Left ventricle myocardium inferior (tissue), 1 donor: ENCODE results near the gene AUTS2. TPM values are rescaled to one million over a fixed set of nuclear protein-coding genes. Genes with fewer than 3 reads are reported as not detected.

Experiments used
- DNase-seq: peaks from one replicate; pipeline ENCODE4 v3.0.0-alpha.2; 2020
- H3K27ac ChIP-seq: fragments of 200-600 bp; replicated peaks from 2 replicates; pipeline ENCODE4 v1.8.0; 2021
- H3K27me3 ChIP-seq: fragments of 200-600 bp; 2 replicates; pipeline ENCODE4 v1.8.0; 2021; ENCODE audit warnings: low read depth
- H3K36me3 ChIP-seq: fragments of 200-600 bp; 2 replicates; pipeline ENCODE4 v1.8.0; 2021
- H3K4me1 ChIP-seq: fragments of 200-600 bp; 2 replicates; pipeline ENCODE4 v1.8.0; 2021
- H3K4me3 ChIP-seq: fragments of 200-600 bp; 2 replicates; pipeline ENCODE4 v1.8.0; 2021; ENCODE audit warnings: mild to moderate bottlenecking, moderate library complexity
- H3K9me3 ChIP-seq: fragments of 200-600 bp; replicated peaks from 2 replicates; pipeline ENCODE4 v1.8.0; 2021
- CTCF ChIP-seq: fragments of 200-600 bp; IDR thresholded peaks from 2 replicates; pipeline ENCODE4 v1.8.0; 2021; ENCODE audit warnings: antibody characterized with exemption, mild to moderate bottlenecking, borderline replicate concordance
- intact Hi-C: fragments of 100-400 bp; cut with micrococcal nuclease; formaldehyde crosslinking; loops from one replicate; pipeline ENCODE4 v1.11.0; 2022
- total RNA-seq: library from RNA; stranded (reverse); fragmentation: NEBNext Ultra II Directional; extraction: Animal tissue kit (Norgen Biotek cat#: 25700); gene quantifications from one replicate; pipeline ENCODE4 v1.2.1, GENCODE V29; 2021
- donor health status: DM: no; HTN: yes; CAD: no; lungs with severe emphysema.

Gene AUTS2
- total RNA-seq, 1 donor from 2014 or later: 10.5 TPM

GRCh38 chr7:70208236-70209063 is 610.2 kb downstream of the AUTS2 start:
- intact Hi-C loops: no loop called here
- no peak overlapping the region for H3K27ac ChIP-seq
- no peaks in the 10 kb centered on the region for H3K4me1 ChIP-seq
- no peaks in the 10 kb centered on the region for H3K36me3 ChIP-seq
- no peak for DNase-seq
- no peak overlapping the region for H3K4me3 ChIP-seq
- TF ChIP-seq CTCF: no peak
- H3K9me3 ChIP-seq: no peaks in the 10 kb centered on the region
- no peaks in the 10 kb centered on the region for H3K27me3 ChIP-seq

DNA sequence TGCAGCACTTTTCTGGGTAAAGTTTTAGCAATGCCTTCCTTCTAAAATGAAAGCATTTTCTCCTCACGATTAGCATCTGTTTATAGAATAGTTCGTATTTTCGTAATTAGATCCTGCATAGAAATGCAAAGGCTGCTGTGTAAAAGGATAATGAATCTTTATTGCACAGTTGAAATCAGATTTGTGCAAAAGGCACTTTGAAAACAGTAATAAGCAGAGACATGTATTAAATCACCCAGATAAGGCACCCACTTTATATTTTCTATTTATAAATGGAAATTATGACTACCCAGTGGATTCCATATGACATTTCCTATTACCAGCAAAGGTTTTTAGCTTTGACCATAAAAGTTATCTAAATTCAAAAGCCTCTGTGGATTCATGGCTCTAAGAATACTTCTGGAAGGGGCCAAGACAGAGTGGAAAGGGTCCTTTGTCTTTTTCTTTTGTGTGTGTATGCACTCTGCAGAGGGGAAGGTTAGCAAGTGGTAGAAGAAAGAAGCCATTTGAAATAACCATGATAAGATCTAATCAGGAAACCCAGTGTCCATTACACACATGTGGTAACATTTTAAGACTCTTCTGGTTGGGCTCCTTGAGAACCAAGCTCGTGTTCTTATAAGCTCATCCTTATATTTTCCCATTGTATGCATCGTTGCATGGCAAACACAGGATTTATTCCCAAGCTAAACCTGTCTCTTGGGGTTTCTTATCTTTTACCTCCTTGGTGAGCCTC is 612.1 kb downstream of the AUTS2 start:
- Histone ChIP-seq H3K27ac (no peak overlapping the region), H3K9me3 (no peaks in the 10 kb centered on the region), H3K27me3 (no peaks in the 10 kb centered on the region), H3K36me3 (no peaks in the 10 kb centered on the region), H3K4me3 (no peak overlapping the region), H3K4me1 (no peaks in the 10 kb centered on the region)
- TF ChIP-seq CTCF: no peak
- DNase-seq: no peak
- intact Hi-C loops: no loop called here

DNA sequence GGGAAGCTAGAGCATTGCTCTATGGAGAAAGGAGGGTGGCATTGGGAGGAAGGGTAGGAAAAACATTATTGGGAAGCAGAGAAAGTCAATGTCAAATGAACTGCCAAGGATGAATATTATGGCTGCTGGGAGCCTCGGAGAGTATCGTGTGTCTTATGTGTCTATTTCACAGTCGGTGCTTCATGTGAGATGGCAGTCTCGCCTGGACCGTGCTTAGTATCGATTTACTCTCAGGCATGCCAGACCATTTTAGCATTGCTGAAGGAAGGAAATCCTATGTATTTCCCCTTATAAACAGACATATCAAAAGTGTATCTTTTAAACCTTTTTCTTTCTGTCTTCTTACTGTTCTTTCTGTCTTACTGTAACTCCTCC is 612.6 kb downstream of the AUTS2 start:
- H3K4me3 ChIP-seq: no peak overlapping the region
- no peak overlapping the region for H3K27ac ChIP-seq
- H3K4me1 ChIP-seq: no peaks in the 10 kb centered on the region
- intact Hi-C loops: no loop called here
- no peak for DNase-seq
- H3K36me3 ChIP-seq: no peaks in the 10 kb centered on the region
- no peak for TF ChIP-seq CTCF
- H3K9me3 ChIP-seq: no peaks in the 10 kb centered on the region
- H3K27me3 ChIP-seq: no peaks in the 10 kb centered on the region

DNA sequence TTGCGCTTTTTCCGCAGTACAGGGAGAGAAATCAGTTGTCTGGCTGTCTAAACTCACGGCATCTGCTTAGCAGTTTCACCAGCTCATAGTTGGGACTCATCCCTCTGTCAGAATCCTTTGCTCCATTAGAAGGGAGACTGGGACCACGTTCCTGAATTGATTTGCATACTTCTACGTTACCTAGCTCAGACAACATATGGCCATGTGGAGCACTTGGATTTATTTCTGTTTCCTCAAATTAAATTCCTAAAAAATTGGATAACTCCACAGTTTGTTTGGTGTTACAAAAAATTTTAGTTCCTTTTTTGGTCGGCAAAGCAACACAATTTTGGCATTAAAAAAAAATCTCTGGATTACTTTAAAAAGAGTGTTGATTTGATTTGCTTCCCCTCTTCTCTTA is 614.0 kb downstream of the AUTS2 start:
- no peak for TF ChIP-seq CTCF
- intact Hi-C loops: no loop called here
- Histone ChIP-seq H3K36me3 (no peaks in the 10 kb centered on the region), H3K27me3 (no peaks in the 10 kb centered on the region), H3K27ac (no peak overlapping the region), H3K4me1 (no peaks in the 10 kb centered on the region), H3K4me3 (no peak overlapping the region), H3K9me3 (no peaks in the 10 kb centered on the region)
- no peak for DNase-seq

- no peak for DNase-seq
- no peaks in the 10 kb centered on the region for H3K9me3 ChIP-seq
- no peaks in the 10 kb centered on the region for H3K36me3 ChIP-seq
- intact Hi-C loops: no loop called here
- H3K27ac ChIP-seq: no peak overlapping the region
- TF ChIP-seq CTCF: no peak
- no peaks in the 10 kb centered on the region for H3K27me3 ChIP-seq
- no peak overlapping the region for H3K4me3 ChIP-seq
- no peaks in the 10 kb centered on the region for H3K4me1 ChIP-seq
Observed at GRCh38 chr7:70214071-70214470, 615.8 kb downstream of the AUTS2 start.
